Epidermal melanocyte (primary cell): ENCODE results near the gene TTLL1.
"Not testable (repeated sequence)": the region's sequence is repeated elsewhere in the genome, so short reads cannot be mapped to it uniquely, and the experiment has no call there.

Experiments
- DNase-seq: peaks from one replicate; pipeline ENCODE4 v3.0.0; 2011; ENCODE audit warnings: low spot score; ENCODE audit not compliant: insufficient read length

Gene TTLL1

GRCh38 chr22:43014316-43014868 is 74.8 kb downstream of the TTLL1 start:
- no peak for DNase-seq

GRCh38 chr22:43013355-43014315 is 75.6 kb downstream of the TTLL1 start:
- no peak for DNase-seq

GRCh38 chr22:43012390-43012789 is 76.8 kb downstream of the TTLL1 start:
- no peak for DNase-seq

- no peak for DNase-seq
Observed at GRCh38 chr22:43011079-43011478, 78.1 kb downstream of the TTLL1 start.

- DNase-seq = no peak
Observed at GRCh38 chr22:43009444-43009843, 79.7 kb downstream of the TTLL1 start.

- DNase-seq = no peak
Observed at GRCh38 chr22:43008921-43009320, 80.3 kb downstream of the TTLL1 start.

- DNase-seq = no peak
Observed at GRCh38 chr22:43008509-43008908, 80.7 kb downstream of the TTLL1 start.

GRCh38 chr22:43007519-43008102 is 81.6 kb downstream of the TTLL1 start:
- DNase-seq = no peak

- DNase-seq = no peak
Observed at GRCh38 chr22:43006753-43007152, 82.4 kb downstream of the TTLL1 start.

GRCh38 chr22:43006016-43006505 is 83.1 kb downstream of the TTLL1 start:
- no peak for DNase-seq

GRCh38 chr22:43005106-43005505 is 84.1 kb downstream of the TTLL1 start:
- no peak for DNase-seq

- DNase-seq = no peak
Observed at GRCh38 chr22:43004362-43005035, 84.7 kb downstream of the TTLL1 start.

- no peak for DNase-seq
Observed at GRCh38 chr22:43002202-43002586, 87.0 kb downstream of the TTLL1 start.

GRCh38 chr22:43001271-43002201 is 87.7 kb downstream of the TTLL1 start:
- DNase-seq = no peak

- no peak for DNase-seq
Observed at GRCh38 chr22:43000441-43001175, 88.6 kb downstream of the TTLL1 start.

- no peak for DNase-seq
Observed at GRCh38 chr22:42997582-42998090, 91.6 kb downstream of the TTLL1 start.

- DNase-seq = no peak
Observed at GRCh38 chr22:42996646-42997365, 92.4 kb downstream of the TTLL1 start.

- DNase-seq = not testable (repeated sequence)
Observed at GRCh38 chr22:42995654-42996053, 93.5 kb downstream of the TTLL1 start.
